Hepatocyte (in vitro differentiated cells): Measurements from ENCODE around the gene SORD.
A peak's percentile ranks its signal among the peaks of the same experiment; 100 is the strongest.
"Not testable (repeated sequence)": the region's sequence is repeated elsewhere in the genome, so short reads cannot be mapped to it uniquely, and the experiment has no call there.

Experiments
- EZH2 ChIP-seq: fragments of 200-600 bp; sonication (generic); IDR thresholded peaks from 2 replicates; pipeline ENCODE4 v1.6.1; 2016; ENCODE audit warnings: antibody characterized with exemption, mild to moderate bottlenecking, borderline replicate concordance
- TF ChIP-seq, protein P1 (sequence below): fragments of 200-600 bp; sonication (generic); IDR thresholded peaks from 2 replicates; pipeline ENCODE4 v1.5.1; 2016; ENCODE audit warnings: antibody characterized with exemption, mild to moderate bottlenecking; ENCODE audit not compliant: poor library complexity

DNA sequence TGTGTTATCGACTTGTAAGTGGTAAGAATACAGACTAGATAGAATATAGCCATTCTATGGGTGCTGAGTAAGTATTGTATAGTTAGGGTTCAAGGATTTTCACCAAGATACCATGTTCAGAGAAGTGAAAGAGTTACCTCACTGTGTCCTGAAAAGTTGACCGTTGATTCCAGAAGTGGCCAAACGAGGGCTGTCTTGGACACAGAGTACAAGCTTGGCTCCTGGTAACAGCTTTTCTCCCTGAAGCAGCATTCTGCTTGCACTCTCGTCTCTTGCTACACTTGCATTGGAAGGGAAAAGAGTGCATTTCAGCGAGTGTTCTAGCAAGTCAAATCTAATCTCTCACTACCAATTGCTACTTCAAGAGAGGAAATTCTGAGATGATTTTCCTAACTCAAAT lies 18.5 kb downstream of the SORD start:
- TF ChIP-seq, protein P1, sequence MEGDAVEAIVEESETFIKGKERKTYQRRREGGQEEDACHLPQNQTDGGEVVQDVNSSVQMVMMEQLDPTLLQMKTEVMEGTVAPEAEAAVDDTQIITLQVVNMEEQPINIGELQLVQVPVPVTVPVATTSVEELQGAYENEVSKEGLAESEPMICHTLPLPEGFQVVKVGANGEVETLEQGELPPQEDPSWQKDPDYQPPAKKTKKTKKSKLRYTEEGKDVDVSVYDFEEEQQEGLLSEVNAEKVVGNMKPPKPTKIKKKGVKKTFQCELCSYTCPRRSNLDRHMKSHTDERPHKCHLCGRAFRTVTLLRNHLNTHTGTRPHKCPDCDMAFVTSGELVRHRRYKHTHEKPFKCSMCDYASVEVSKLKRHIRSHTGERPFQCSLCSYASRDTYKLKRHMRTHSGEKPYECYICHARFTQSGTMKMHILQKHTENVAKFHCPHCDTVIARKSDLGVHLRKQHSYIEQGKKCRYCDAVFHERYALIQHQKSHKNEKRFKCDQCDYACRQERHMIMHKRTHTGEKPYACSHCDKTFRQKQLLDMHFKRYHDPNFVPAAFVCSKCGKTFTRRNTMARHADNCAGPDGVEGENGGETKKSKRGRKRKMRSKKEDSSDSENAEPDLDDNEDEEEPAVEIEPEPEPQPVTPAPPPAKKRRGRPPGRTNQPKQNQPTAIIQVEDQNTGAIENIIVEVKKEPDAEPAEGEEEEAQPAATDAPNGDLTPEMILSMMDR: peak; percentile 14
- TF ChIP-seq EZH2: not testable (repeated sequence)
